HG03139 (cell line): ENCODE measurements around the gene GXYLT2.

Experiments used
- ATAC-seq: cut with Tn5 transposase; IDR thresholded peaks from one replicate; pipeline ENCODE4 v1.9.1; 2021; ENCODE audit not compliant: unreplicated experiment

Gene GXYLT2

GRCh38 chr3:73009008-73009407 is 121.2 kb downstream of the GXYLT2 start:
- ATAC-seq = no peak

- no peak for ATAC-seq
These were observed 121.9 kb downstream of the GXYLT2 start for GRCh38 chr3:73009750-73010149.

- ATAC-seq = no peak
These were observed 122.3 kb downstream of the GXYLT2 start for GRCh38 chr3:73010158-73010557.

DNA sequence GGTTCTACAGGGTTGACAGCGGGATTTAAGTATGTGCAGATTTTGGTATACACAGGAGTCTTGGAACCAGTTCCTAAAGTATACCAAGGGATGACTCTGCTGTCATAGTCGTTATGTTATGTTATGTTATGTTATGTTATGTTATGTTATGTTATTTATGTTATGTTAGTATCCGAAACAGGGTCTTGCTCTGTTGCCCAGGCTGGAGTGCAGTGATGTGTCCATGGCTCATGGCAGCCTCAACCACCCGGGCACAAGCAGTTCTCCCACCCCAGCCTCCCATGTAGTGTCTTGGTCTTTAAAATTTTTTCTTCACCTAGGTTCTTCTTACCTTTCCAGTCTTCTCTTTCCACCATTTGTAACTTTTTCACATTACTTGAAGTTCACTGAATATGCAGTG is 130.5 kb downstream of the GXYLT2 start:
- no peak for ATAC-seq

DNA sequence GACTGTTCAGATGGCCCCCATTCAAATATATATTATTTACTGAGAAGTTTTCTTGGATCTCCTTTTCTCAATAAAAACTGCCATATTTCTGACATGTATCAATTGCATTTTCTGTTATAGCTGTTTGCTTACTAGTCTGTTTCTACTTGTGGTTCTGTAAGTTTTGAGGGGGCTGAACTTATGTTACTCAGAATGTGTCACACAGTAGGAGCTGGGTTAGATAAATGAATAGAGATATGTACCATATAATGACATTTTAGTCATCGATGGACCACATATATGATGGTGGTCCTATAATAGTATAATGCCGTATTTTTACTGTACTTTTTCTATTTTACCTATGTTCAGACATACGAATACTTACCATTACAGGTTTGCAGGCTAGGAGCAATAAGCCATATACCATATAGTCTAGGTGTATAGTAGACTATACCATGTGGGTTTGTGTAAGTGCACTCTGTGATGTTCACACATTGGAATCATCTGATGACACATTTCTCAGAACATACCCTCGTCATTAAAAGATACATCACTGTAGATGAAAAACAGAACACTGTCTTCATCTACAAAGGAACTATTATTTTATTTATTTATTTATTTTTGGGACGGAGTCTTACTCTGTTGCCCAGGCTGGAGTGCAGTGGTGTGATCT is 131.1 kb downstream of the GXYLT2 start:
- no peak for ATAC-seq

GRCh38 chr3:73021301-73021835 is 133.5 kb downstream of the GXYLT2 start:
- no peak for ATAC-seq

DNA sequence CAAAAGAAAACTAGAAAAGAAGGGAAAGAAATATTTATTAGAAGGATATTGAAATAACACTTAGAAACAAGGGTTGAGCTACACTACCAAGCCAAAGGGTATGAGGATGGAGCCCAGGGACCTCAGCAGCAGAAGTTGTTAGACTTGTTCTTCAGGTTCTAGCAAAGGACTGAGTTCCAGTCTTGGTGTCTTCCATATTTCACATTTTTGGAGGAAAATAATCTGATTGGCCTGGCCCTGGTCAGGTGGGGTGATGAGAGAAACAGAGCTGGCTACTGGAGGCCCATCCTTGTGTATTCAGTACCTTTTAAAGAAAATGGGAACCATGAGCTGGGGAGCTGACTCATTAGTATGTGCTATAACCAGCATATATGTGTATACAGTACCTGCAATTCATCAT is 137.0 kb downstream of the GXYLT2 start:
- ATAC-seq = no peak

- ATAC-seq = no peak
These were observed 138.4 kb downstream of the GXYLT2 start for GRCh38 chr3:73026111-73026759.
